HG03066 (cell line): Measurements from ENCODE around the gene LFNG.
A peak's percentile ranks its signal among the peaks of the same experiment; 100 is the strongest.
"Not testable (repeated sequence)": the region's sequence is repeated elsewhere in the genome, so short reads cannot be mapped to it uniquely, and the experiment has no call there.

Experiments
- ATAC-seq: cut with Tn5 transposase; IDR thresholded peaks from one replicate; pipeline ENCODE4 v1.9.1; 2021; ENCODE audit warnings: low read depth; ENCODE audit not compliant: unreplicated experiment

The LFNG gene

DNA sequence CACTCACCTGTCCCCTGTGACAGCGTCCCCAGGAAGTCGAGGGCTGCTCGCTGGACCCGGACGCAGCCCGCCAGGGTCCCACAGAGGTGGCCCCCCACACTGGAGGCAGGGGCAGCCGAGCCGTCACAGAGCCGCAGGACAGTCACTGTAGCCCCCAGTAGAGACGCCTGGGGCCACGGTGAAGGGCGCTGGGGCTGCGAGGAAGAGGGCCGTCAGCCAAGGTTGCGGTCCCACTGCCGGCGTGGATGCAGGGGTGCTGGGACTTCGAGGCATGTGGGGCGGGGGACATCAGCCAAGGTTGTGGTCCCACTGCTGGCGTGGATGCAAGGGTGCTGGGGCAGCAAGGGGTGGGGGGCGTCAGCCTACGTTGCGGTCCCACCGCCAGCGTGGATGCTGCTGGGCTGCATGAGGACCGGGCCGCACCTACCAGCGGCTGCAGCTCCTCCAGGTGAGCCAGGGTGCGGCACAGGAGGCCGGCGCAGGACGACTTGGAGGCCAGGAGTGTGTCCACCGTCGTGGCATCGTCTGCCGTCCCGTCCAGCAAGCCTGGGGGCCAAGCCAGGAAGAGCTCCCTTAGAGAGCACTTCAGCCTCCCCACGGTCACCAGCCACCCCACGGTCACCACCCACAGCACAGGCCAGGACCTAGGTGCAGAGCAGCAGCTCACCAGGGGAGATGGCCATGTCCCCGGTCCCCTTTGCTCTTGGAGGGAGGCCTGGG, 21.9 kb downstream of the LFNG start:
- ATAC-seq, result no peak

GRCh38 chr7:2542011-2542915, 22.7 kb downstream of the LFNG start:
- no peak for ATAC-seq

DNA sequence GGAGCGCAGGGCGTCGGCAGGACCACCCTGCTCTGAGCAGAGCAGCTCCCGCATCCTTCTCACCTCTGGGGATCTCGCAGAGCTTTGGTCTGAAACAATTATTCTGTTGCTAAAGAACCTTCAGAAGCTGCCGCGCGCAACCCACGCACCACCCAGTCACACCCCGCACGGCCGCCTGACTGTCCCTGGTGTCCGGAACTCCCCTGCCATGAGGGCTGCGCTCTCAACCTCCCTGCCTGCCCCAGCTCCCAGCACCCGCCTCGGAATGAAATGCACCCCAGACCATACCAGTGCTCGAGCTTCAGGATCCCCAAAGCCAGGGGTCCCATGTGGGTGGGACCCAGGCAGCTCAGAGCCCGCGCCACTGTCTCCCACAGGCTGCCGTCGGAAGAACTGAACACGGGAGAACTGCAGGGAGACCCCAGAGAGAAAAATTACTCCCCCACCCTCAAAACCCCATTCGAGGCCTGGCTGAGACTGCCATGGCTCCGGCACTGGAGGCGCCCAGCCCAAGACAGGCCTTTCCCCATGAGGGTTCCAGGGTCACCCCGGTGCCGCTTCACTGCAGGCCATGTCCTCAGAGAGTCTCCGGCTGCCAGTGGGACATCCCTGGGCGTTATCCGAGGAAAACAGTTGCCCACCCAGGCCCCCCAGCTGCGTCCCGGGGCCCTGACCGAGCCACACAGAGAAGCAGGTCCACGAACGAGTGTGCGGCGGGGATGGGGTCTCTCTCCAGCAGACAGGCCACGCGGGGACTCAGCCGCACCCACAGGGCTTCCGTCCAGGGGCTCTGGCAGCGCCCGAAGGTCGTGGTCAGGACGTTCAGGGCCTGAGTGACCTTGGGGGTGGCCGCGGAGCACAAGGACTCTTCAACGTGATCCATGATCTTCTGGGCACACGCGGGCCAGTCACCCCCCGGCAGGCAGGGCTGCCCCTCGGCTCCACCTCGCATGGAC, 23.6 kb downstream of the LFNG start:
- no peak for ATAC-seq

- no peak for ATAC-seq
Measured at GRCh38 chr7:2544541-2545188, 25.1 kb downstream of the LFNG start.

GRCh38 chr7:2545746-2546425, 26.3 kb downstream of the LFNG start:
- no peak for ATAC-seq

GRCh38 chr7:2546776-2547586, 27.4 kb downstream of the LFNG start:
- no peak for ATAC-seq

- no peak for ATAC-seq
Measured at GRCh38 chr7:2551418-2551817, 31.8 kb downstream of the LFNG start.

DNA sequence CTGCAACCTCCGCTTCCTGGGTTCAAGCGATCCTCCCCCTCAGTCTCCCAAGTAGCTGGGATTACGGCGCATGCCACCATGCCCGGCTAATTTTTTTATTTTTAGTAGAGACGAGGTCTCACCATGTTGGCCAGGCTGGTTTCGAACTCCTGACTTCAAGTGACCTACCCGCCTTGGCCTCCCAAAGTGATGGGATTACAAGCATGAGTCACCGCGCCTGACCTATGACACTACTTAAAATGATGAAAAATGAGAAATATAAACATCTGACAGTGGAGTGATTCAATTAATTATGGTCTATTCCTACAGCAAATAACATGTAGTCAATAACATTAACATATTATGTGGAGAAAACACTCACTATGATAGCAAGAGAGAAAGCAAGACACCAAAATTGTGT, 33.5 kb downstream of the LFNG start:
- no peak for ATAC-seq

GRCh38 chr7:2553831-2554581, 34.4 kb downstream of the LFNG start:
- ATAC-seq, result no peak

DNA sequence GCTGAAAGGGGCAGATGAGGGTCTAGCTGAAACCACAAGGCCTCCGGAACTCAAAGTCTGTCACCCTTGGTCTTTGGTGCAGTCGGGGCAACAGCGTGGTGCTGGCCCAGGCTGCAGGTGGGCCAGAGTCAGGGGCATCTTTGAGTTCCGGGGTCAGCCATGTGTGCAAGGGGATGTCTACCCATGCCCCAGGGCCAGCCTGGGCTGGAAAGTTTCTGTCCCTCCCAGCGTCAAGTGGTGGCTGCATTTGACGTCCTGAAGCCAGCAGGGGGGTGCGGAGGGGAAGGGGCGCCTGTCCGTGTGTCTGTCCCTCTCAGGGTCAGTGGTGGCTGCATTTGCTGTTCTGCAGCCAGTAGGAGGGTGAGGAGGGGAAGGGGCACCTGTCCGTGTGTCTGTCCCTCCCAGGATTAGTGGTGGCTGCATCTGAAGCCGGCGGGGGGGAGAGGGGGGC, 35.1 kb downstream of the LFNG start:
- peak; percentile 2 for ATAC-seq

DNA sequence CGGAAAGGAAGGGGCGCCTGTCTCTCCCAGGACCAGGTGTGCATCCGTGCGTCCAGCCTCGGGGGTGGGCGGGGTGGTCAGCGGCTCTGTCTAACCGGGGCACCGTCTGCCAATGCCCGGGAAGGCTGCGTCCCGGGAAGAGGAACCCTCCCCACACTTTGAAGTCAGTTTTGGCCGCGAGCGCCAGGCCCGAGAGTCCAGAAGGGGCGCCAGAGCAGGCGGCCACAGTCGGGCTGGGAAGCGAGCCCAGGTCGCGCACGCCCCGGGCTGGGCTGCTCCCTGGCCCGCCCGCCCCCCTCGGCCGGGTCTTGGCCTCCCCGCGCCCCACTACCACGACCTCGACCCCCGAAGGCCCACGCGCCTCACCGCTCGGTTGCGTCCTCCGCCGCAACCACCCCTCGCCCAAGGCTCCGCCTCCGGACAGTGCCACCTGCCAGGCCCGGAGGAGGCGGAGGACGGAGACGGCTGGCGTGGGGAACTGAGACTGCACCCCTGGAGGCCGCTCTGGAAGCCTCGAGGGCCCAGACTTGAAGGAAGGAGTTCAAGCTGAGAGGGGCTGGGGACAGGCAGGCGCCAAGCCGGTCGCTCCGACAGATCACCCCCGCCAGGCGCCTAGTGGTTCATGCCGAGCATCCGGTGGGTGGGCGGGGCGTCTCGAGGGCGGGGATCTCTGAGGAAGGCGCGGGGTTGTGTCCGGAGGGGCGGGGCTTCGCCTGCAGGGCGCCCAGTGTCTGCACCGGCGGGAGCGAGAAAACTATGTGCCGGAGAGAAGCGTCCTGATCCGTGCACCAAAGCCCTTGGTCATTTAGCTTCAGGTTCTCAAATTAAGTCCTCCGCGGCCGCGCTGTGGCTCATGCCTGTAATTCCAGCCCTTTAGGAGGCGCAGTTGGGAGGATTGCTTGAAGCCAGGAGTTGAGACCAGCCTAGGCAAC, 35.8 kb downstream of the LFNG start, which contains the start of gene BRAT1:
Gene BRAT1 (minus strand): TSS at position 404 of the 932 bp plus-strand sequence. CDS start 1,093 bp downstream, outside the sequence.
- ATAC-seq, result peak; percentile 72

DNA sequence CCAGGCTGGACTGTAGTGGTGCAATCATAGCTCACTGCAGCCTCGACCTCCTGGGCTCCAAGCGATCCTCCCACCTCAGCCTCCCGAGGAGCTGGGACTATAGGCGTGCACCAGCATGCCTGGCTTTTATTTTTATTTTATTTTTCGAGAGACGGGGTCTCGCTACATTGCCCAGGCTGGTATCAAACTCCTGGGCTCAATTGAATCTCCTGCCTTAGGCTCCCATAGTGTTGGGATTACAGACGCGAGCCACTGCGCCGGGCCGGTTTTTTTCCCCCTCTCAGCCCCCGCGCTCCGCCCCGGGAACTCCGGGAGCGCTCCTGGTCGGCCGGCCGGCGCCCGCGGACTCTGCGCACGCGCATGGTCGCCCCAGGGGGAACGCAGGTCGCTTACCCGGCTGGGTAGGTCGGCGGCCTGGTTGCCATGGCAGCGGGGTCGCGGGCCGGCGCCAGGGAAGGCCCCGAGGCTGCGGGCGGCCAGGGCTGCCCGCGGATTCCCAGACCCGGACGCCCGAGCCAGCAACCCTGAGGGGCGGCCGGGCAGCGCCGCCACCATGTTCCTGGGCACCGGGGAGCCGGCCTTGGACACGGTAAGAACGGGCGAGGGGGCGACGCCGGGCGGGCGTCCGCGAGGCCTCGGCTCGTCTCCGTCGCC, 39.2 kb downstream of the LFNG start, which contains the start of gene IQCE:
Gene IQCE (plus strand): TSS at position 351 of the 654 bp plus-strand sequence. CDS start 203 bp downstream, at position 554.
- peak; percentile 35 for ATAC-seq

- ATAC-seq, result no peak
Measured at GRCh38 chr7:2559283-2559950, 39.8 kb downstream of the LFNG start.

DNA sequence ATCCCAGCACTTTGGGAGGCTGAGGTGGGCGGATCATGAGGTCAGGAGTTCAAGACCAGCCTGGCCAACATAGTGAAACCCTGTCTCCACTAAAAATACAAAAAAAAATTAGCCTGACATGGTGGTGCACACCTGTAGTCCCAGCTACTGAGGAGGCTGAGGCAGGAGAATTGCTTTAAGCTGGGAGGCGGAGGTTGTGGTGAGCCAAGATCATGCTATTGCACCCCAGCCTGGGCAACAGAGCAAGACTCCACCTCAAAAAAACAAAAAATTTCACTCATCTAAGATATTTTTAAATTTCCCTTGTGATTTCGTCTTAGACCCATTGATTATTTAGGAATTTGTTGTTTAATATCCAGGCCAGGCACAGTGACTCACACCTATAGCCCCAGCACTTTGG, 44.4 kb downstream of the LFNG start:
- not testable (repeated sequence) for ATAC-seq

DNA sequence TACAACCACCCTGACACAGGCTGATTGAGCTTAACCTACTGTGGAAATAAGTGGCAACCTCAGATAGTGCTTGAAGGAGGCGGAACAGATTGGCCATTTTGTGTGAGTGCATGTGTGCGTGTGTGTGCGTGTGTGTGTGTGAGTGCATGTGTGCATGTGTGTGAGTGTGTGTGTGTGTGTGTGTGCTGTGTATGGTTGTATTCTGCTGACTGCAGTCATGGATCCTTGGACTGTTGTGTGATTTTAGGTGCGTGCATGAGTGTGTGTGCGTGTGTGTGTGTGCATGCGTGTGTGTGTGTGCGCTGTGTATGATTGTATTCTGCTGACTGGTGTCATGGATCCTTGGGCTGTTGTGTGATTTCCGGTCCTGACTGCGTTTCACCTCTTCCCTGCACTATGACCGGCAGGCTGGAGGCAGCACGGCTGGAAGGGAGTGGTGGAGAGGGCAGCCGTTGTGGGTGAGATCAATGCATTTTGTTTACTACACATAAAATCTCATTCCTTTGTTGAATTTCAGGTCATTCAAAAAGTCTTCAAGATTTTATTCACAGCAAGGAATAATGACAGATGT, 45.5 kb downstream of the LFNG start:
- no peak for ATAC-seq
